Cardiac ventricle fibroblast (primary cell): ENCODE data around the gene SLFNL1. TPM values are rescaled to one million over a fixed set of nuclear protein-coding genes. Genes with fewer than 3 reads are reported as not detected.

Experiments
- total RNA-seq: library from RNA; depleted of rRNA; stranded (reverse); fragments of >200 nt; gene quantifications from 2 replicates; pipeline ENCODE4 v1.2.3, GENCODE V29; 2015

Gene SLFNL1
- total RNA-seq: 0.12 and 0.15 TPM in 2 replicates

DNA sequence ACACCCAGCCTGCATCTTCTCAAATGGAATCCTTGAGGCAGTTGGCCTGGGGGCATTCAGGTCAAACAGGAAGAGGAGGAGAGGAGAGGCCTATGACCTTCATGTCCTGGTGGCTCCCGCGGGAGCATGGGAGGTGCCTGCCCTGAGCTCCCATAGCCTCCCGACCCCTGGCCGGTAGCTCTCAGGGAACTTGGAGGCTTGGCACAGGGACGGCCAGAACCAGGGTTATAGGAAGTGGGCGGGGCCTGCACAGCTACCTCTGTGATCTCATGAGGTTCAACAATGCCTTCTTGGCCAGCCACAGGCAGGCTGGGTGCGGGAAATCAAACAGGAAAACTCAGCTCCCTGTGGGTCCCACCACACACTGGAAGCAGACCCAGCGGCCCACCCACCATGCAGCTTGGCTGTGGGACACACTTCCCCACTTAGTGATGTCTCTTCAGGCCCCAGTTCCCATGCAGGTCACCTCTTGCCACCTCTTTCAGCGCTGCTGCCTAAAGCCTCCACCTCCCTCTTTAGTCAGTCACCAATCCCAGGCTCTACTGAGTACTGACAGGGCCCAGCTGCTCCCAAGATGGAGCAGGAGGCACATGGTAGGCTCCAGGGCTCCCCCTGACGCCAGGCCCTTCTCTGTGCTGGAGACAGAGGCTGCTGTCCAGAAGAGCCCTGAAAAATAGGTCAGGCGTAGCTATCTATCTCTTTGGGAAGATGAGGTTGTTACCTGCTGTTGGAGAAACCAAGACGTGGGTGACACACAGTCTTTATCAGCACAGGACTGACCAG is at the start of gene SLFNL1:
Gene SLFNL1, minus strand, starts transcription at position 200 of the 783 bp plus-strand sequence. CDS start 1,065 bp downstream, outside the sequence.

DNA sequence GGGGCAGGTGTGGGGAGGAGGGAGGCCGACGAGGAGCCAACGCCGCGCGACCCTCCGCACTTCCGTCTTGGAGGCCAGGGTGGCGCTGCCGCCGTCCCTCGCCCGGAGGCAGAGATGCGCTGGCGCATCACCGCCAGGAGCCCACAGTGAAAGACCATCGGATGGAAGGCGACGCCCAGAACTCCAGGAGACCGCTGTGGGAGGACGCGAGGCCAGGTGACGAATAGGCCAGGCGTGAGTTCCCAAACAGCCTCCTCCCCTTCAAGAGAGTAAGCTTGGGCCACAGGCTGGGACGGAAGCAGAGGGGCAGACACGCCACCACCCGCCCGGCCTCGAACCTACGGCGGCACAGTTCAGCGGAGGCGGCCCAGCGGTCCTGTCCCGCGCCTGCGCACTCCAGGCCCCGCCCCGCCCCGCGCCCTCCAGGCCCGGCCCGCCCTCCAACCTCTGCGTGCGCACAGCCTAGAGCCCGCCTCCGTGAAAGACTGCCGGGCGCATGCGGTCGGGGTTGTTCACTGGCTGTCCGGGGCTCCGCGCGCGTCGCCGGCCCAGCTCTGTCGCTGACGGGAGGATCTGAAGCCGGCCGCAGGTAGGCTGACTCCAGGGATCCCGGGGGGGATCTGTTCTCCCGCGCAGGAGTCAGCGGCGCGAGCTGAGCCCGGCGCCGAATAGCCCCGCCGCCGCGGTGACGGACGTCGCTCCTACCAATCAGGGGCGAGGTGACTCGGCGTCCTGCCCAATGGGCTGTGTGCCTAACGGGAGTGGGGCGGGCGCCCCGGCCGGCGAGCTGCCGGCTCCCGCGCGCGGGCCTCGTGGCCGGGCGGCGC is 42.1 kb downstream of the SLFNL1 start, which contains the start of gene CTPS1:
Gene CTPS1, plus strand, starts transcription at position 456 of the 827 bp plus-strand sequence. CDS start 3,595 bp downstream, outside the sequence.

Other genes with a start within 250 kb of the SLFNL1 start
- gene KCNQ4, start 237.9 kb downstream of the SLFNL1 start, total RNA-seq: 0.10 TPM in 1 of 2 replicates, not detected in the other
- 4.3 and 7.2 TPM in 2 replicates for gene CITED4, start 159.4 kb downstream of the SLFNL1 start, total RNA-seq
- 15.2 and 20.7 TPM in 2 replicates for gene CTPS1, start 42.0 kb downstream of the SLFNL1 start, total RNA-seq
- gene SCMH1, start 220.6 kb upstream of the SLFNL1 start, total RNA-seq: 14.5 and 14.7 TPM in 2 replicates